Measurements from ENCODE around the gene SERPINF2.
"Not testable (repeated sequence)": the region's sequence is repeated elsewhere in the genome, so short reads cannot be mapped to it uniquely, and the experiment has no call there.

Gene SERPINF2

GRCh38 chr17:1786708-1787107 is 44.0 kb downstream of the SERPINF2 start:
- no peak for DNase-seq (ENCODE audit: low read depth in 1 of 2, low spot score in 1 of 2)

GRCh38 chr17:1787301-1787902 is 44.7 kb downstream of the SERPINF2 start:
- DNase-seq (ENCODE audit: low read depth in 1 of 2, low spot score in 1 of 2): no peak

DNA sequence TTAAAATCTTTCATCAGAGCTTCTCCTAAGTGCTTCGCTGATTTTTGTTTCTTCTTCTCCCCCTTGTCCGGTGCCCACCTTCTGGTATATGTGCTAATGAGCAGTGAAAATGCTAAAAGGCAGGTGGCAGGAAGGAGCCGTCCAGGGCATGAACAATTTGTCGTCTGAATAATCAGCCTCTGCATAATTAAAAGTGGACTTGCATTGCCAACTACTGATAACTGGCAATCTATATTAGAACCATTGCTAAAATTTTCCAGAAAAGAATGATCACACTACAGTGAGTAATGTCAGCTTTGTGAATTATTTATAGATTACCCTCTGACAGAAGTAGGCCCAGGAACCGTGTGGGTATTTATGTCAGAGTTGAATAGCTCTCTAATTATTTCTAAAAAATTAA is 47.3 kb downstream of the SERPINF2 start:
- no peak for DNase-seq (ENCODE audit: low read depth in 1 of 2, low spot score in 1 of 2)

DNA sequence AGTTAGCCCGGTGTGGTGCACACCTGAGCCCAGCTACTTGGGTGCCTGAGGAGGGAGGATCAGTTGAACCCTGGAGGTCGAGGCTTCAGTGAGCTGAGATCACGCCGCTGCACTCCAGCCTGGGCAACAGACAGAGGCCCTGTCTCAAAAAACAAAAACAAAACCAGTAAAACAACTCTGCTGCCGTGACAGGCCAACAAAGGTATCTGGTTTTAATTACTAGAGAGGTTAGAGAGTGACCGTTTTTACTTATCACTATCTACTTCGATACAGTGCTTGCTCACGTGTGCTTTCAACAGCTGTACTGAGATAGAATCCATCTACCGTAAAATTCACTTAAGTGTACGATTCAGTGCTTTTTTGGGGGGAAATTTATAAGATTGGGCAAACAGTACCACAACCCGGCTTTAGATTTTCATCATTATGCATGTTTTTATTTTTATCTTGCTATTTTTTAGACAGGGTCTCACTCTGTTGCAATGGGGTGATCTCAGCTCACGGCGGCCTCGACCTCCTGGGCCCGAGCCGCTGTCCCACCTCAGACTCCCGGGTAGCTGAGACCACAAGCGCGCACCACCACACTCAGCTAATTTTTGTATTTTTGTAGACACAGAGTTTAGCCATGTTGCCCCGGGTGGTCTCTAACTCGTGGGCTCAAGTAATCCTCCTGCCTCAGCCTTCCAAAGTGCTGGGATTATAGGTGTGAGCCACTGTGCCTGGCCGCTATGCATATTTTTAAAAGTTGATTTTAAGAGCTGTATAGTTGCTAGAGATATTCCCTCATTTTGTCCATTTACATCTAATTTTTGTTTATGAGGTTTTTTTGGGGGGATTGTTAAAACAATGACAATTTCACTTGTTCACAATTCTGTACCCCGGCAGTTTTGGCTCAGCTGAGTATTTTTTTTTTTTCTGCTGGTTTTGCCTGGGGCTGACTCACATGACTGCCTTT is 50.1 kb downstream of the SERPINF2 start:
- no peak for DNase-seq (ENCODE audit: low read depth in 1 of 2, low spot score in 1 of 2)

- DNase-seq (ENCODE audit: low read depth in 1 of 2, low spot score in 1 of 2): no peak
These were observed 50.8 kb downstream of the SERPINF2 start for GRCh38 chr17:1793447-1793806.

DNA sequence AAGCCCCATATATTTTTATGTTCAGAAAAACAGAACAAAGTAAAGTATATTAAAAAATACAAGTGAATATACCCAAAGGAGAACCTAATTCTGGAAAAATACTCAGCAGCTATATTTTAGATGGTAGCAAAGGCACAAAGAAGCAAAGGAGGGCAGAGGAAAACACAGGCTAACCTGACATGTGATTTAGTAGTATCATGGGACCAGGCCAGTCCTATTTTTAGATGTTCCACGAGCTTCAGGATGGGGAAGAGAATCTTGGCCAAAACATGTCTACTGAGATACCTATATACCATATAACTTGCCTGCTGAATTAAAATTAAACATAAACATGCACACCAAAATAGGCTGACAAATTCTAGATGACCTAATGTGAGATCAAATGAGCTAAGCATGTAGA is 54.1 kb downstream of the SERPINF2 start:
- DNase-seq (ENCODE audit: low read depth in 1 of 2, low spot score in 1 of 2): no peak

DNA sequence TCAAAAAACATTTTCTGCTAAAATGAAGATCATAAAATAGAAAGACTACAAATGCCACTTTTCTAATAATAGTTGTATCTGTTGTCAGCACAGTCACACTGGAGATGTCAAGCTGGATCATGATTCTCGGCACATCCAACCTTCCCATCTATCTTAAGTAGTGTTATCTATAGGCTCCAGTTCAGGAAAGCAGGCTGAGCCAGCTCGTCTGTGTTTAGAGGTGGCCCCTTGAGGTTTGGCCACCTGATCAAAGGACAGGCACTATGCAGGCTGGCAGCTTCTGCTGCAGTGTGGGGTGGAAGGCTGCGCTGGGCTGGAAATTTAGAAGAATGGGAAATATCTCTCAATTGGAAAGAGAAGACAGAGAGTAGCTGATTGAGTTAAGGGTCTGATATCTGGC is 54.7 kb downstream of the SERPINF2 start:
- DNase-seq (ENCODE audit: low read depth in 1 of 2, low spot score in 1 of 2): no peak

- not testable (repeated sequence) for DNase-seq (ENCODE audit: low read depth in 1 of 2, low spot score in 1 of 2)
These were observed 55.2 kb downstream of the SERPINF2 start for GRCh38 chr17:1797846-1798245.

- no peak for DNase-seq (ENCODE audit: low read depth in 1 of 2, low spot score in 1 of 2)
These were observed 57.6 kb downstream of the SERPINF2 start for GRCh38 chr17:1800240-1800639.

GRCh38 chr17:1800712-1801111 is 58.0 kb downstream of the SERPINF2 start:
- no peak for DNase-seq (ENCODE audit: low read depth in 1 of 2, low spot score in 1 of 2)

DNA sequence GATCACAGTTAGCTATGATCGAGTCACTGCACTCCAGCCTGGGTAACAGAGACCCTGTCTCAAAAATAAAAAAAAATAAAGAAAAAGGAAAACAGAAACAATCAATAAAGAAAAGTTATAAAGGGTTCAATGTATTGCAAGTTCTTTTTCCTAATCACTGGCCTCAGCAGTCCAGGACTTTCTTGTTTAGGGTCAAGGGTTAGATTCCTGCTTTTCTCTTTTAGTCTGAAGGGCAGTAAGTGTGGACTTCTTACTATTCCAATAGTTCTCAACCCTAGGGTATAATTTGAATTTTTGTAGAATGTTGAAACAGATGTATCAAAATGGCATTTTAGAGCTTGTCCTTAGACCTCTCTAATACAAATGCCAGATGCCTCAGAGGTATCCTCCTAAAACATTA is 59.8 kb downstream of the SERPINF2 start:
- no peak for DNase-seq (ENCODE audit: low read depth in 1 of 2, low spot score in 1 of 2)

DNA sequence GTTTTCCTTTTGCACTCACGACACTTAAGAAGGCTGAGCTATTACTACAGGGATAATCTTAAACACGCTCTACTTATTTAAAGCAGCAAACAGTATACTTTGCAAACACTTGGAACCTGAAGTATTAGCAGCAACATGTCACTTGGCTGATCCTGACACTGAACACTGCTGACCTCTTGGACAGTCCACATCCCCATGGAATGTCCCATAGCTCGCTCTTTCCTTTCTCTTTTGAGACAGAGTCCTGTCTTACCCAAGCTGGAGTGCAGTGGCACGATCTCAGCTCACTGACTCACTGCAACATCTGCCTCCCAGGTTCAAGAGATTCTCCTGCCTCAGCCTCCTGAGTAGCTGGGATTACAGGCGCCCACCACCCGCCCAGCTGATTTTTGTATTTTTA is 60.6 kb downstream of the SERPINF2 start:
- DNase-seq (ENCODE audit: low read depth in 1 of 2, low spot score in 1 of 2): no peak

Measured in activated CD4-positive, alpha-beta T cell treated with anti-CD3 and anti-CD28 coated beads, Interleukin-2, amount 50 U/mL, for 24 hours (primary cell).